GM19397 (cell line): ENCODE results near the gene PCNP.
A peak's percentile ranks its signal among the peaks of the same experiment; 100 is the strongest.
"Not testable (repeated sequence)": the region's sequence is repeated elsewhere in the genome, so short reads cannot be mapped to it uniquely, and the experiment has no call there.

Experiments used
- ATAC-seq: cut with Tn5 transposase; IDR thresholded peaks from one replicate; pipeline ENCODE4 v1.9.1; 2021; ENCODE audit warnings: mild to moderate bottlenecking, moderate library complexity; ENCODE audit not compliant: unreplicated experiment

Gene PCNP

DNA sequence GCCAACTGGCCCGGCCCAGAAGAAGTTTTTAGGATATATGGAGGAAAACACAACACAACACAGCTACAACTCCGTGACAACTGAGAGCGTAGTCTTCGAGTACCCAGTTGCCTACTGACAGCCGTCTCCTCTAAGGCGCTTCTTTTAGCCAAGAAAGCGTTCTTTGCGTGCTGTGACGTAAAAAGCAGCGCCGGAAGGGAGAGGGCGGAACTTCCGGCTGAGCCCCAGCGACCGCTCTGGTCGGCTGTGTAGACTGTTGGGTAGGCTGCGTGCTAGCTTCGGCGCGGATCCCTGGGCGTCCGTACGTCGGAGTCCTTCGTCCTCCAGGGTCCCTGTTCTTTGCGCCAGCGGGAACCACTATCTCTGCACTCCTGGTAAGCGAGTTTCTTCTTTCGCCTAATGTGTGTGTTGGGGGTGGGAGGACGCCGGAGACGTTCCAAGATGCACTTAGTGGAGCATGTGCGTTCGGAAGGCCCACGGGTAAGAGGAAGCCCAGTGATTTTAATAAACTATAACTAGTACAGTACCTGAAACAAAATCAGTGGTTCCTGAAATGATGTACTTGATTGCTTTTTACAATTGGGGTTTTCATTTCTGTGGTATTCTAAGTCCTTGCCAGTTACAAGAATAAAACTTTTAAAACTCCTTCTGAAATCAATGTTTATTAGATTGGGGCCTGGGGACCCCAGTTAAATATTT is 12.2 kb upstream of the PCNP start, which contains the start of gene TRMT10C:
TRMT10C (plus strand) TSS at position 239 of the 699 bp plus-strand sequence. CDS start 2,914 bp downstream, outside the sequence.
- ATAC-seq: peak; percentile 100

DNA sequence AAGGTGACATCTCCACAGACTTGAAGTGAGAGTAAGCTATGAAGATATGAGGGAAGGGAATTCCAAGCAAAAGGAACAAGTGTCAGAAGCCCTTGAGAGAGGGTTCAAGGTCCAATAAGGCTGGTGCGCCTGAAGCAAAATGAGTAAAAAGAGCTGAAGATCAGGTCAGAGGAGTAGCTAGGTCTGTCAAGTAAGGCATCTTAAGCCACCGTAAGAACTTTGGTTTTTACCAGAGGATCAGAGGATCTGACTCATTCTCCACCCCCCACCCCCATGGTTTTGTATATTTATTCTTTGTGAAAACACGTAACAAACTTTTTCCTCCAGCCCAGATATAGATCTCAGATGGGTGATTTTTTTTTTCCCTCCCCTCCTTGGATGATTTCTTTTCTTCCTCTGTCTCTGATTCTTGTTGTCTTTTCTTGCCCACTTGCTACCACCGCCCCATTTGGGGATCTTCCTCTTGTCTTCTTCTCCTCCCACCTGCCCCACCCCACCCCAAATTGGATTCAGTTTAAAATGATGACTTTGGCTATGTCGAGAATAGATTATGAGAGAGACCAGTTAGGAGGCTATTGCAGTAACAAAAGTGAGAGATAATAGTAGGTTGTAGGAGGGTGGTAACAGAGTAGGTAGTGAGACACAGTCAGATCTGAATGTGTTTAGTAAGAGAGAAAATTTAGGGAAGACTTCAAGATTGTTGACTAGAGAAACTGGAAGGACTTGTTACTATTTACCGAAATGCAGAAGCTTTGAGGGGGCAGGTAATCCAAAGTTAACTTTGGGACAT is 6.3 kb upstream of the PCNP start:
- no peak for ATAC-seq

GRCh38 chr3:101571028-101571895 is 2.7 kb upstream of the PCNP start:
- ATAC-seq: no peak

DNA sequence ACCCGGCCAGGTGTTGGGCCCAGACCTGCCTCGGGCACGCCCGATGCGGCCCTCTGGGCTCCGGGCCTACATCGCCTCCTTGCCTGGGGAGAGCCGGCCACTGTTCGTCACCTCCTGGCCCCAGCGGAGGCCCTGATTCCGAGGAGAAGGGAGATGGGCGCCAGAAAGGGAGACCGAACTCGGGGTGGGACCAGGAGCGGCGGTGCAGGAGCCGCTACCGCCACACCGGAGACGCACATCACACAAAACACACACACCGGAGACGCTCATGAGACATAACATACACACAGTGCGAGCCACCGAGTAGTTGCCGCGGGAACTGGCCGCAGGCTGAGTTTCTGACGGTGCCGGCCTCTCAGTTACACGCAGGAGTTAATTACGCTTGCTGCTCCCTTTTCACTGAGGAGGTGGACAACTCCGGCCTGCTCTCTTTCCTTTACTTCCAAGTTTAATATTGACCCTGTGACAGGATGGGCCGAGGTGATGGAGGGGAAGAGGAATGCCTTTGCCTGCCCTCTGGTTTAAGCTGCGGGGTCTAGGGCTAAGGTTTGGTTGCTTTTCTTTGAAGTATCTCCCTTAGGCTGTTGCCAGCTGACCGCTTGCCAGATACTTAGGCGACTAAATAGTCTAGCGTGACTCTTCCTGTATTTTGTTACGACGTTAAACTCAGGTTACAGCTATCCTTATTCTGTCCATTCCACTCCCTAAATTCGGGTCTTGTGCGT is 570 bp downstream of the PCNP start:
- peak; percentile 40 for ATAC-seq

DNA sequence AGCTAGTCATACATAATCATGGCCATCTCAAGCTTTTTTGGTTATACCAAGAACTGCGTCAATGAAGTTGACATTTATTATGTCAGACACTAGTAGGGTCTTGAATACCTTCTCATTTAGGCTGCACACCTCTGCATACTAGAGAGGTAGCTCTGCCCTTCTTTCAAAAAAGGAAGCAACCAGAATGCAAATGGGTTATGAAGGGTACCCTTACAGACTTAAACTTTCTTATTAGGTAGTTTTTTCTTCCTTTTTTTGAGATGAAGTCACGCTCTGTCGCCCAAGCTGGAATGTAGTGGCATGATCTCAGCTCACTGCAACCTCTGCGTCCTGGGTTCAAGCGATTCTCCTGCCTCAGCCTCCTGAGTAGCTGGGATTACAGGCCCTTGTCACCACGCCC is 3.3 kb downstream of the PCNP start:
- no peak for ATAC-seq

- ATAC-seq: no peak
Measured at GRCh38 chr3:101588616-101589015, 14.6 kb downstream of the PCNP start.

DNA sequence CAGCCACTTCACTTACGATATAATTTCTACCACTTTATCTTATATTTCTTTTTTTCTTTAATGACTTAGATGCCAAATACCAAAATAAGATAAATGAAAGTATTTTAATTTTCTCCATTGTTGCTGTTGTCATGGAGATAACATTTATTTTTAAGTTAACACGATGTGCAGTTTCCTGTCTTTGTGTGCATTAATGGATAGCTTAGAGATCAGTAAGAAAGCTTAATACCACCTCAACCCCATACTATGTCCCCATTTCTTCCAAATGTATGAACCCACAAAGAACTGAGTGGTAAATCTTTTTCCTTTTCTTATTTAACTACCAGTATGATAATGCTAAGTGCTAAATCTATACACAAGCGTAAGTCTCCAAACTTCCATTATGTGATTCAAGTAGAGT is 17.1 kb downstream of the PCNP start:
- no peak for ATAC-seq

DNA sequence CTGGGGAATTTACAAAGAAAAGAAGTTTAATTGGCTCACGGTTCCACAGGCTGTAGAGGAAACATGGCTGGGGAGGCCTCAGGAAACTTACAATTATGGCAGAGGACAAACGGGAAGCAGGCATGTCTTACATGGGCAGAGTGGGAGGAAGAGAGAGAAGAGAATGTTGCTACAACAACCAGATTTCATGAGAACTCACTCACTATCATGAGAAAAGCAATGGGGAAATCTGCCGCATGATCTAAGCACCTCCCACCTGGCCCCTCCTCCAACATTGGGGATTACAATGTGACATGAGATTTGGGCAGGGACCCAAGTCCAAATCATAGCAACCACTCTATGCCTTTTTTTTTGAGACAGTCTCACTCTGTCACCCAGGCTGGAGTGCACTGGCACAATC is 28.8 kb downstream of the PCNP start:
- ATAC-seq: no peak

DNA sequence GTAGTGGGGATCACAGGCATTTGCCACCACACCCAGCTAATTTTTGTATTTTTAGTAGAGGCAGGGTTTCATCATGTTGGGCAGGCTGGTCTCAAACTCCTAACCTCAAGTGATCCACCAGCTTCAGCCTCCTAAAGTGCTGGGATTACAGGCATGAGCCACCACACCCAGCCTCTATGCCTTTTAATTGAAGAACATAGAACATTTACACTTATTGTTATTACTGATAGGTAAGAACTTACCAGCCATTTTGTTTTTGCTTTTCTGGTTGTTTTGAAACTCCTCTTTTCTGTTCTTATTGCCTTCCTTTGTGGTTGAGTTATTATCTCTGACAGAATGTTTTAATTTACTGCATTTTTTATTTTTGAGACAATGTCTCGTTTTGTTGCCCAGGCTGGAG is 29.2 kb downstream of the PCNP start:
- no peak for ATAC-seq

DNA sequence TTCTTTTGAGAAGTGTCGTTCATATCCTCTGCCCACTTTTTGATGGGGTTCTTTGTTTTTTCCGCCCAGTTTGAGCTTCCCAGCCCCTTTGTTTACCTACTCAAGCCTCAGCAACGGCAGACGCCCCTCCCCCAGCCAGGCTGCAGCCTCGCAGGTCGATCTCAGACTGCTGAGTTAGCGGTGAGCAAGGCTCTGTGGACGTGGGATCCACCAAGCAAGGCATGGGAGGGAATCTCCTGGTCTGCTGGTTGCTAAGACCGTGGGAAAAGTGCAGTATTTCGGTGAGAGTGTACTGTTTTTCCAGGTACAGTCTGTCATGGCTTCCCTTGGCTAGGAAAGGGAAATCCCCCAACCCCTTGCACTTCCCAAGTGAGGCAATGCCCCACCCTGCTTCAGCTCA is 31.4 kb downstream of the PCNP start:
- not testable (repeated sequence) for ATAC-seq

DNA sequence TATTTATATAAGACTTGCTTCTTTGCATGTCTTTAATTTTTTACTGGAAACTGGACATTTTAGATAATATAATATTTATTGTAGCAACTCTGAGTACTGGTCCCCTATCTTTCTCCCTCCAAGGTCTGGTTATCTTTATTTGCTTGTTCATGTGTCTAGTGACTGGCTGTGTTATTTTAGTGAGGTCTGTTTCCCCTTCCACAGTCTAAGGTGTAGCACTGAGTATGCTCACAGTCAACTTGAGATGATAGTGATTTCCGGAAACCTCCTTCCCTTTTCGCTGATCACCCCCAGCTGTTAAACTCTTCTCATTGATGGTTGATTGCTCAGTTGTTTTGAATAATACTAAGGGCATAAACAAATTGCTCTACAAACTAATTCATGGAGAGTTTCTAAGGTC is 37.0 kb downstream of the PCNP start:
- ATAC-seq: no peak

GRCh38 chr3:101613014-101613413 is 39.0 kb downstream of the PCNP start:
- not testable (repeated sequence) for ATAC-seq

- ATAC-seq: no peak
Measured at GRCh38 chr3:101615525-101615924, 41.5 kb downstream of the PCNP start.

GRCh38 chr3:101617478-101617877 is 43.5 kb downstream of the PCNP start:
- ATAC-seq: no peak

- ATAC-seq: no peak
Measured at GRCh38 chr3:101618726-101619125, 44.7 kb downstream of the PCNP start.

GRCh38 chr3:101619734-101620133 is 45.8 kb downstream of the PCNP start:
- no peak for ATAC-seq

GRCh38 chr3:101623656-101624055 is 49.7 kb downstream of the PCNP start:
- no peak for ATAC-seq

GRCh38 chr3:101624857-101625256 is 50.9 kb downstream of the PCNP start:
- no peak for ATAC-seq

DNA sequence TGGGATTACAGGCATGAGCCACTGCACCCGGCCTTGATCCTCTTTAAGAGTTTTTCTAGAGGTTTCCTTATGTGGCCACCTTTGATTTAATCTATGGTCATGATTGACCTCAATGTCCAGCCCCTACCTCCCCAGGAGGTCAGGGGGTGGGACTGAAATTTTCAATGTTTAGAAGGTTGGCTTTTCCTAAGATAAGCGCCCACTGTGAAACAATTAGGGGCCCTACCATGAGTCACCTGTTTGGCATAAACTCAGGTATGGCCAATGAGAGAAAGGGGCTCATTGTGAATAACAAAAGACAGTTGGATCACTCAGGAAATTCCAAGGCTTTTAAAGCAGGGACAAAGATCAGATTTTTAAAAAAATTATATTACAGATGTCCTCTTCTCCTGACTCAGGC is 51.9 kb downstream of the PCNP start:
- no peak for ATAC-seq

DNA sequence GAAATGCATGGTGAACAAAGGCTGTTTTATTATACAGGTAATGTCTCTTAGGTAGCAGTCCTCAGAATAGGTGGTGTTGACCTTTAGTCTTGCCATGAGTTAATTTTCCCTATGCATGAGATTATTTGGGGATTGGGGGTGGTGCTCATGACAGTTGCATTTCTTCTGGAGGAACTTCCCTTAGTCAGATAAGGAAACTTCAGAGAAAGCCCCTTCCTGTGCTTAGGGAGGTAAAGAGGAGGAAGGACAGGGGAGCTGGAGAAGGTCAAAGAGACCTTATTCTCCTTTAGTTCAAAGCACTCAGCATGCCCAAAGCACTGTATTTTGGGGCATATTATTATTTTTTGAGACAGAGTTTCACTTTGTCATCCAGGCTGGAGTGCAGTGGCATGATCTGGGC is 55.2 kb downstream of the PCNP start:
- ATAC-seq: no peak
